Thyroid gland (tissue), 4 donors: ENCODE data around the gene CBY3. TPM values are rescaled to one million over a fixed set of nuclear protein-coding genes. Genes with fewer than 3 reads are reported as not detected.
A peak's percentile ranks its signal among the peaks of the same experiment; 100 is the strongest.

Experiments used
- DNase-seq, 2 donors: peaks; one replicate each; pipeline ENCODE4 v3.0.0-alpha.2; 2019
- H3K27ac ChIP-seq, 3 donors: fragments of 200-600 bp; sonication (generic); 1 replicate in 2 of 3; 2 replicates in 1 of 3; pipeline ENCODE4 v1.5.1; 2016 to 2019; ENCODE audit warnings: mild to moderate bottlenecking in 1 of 3, moderate library complexity in 1 of 3
- H3K27me3 ChIP-seq: fragments of 200-600 bp; sonication (generic); one replicate; pipeline ENCODE4 v1.5.1; 2019
- H3K36me3 ChIP-seq, 2 donors: fragments of 200-600 bp; sonication (generic); one replicate each; pipeline ENCODE4 v1.5.1; 2016 to 2019
- H3K4me1 ChIP-seq, 2 donors: fragments of 200-600 bp; sonication (generic); one replicate each; pipeline ENCODE4 v1.5.1; 2017 to 2019
- H3K4me3 ChIP-seq, 3 donors: fragments of 200-600 bp; sonication (generic); replicated peaks in 1 of 3; 1 replicate in 2 of 3; 2 replicates in 1 of 3; pipeline ENCODE4 v1.5.1; 2016; ENCODE audit warnings: mild to moderate bottlenecking in 1 of 3
- H3K9me3 ChIP-seq: fragments of 200-600 bp; sonication (generic); one replicate; pipeline ENCODE4 v1.5.1; 2017
- CTCF ChIP-seq, 6 experiments: fragments of 200-600 bp in 3 of 6; fragments of 450-650 bp in 3 of 6; sonication (generic) in 3 of 6; IDR thresholded peaks; one replicate each; pipeline ENCODE4 v1.5.1; 2016 to 2019; ENCODE audit warnings: antibody characterized with exemption in 6 of 6, mild to moderate bottlenecking in 2 of 6, inconsistent platforms in 1 of 6, moderate library complexity in 1 of 6
- POLR2A ChIP-seq, 2 donors: fragments of 450-650 bp; IDR thresholded peaks; one replicate each; pipeline ENCODE4 v1.6.1; 2017; ENCODE audit warnings: antibody characterized with exemption in 2 of 2, mild to moderate bottlenecking in 2 of 2, moderate library complexity in 1 of 2
- WGBS, 2 donors: methylation state at CpG; one replicate each; pipeline ENCODE4 v1.1.5; 2017; 5-methylcytosine and 5-hydroxymethylcytosine counted together
- intact Hi-C: fragments of 100-400 bp; cut with DNase I; formaldehyde crosslinking; loops from one replicate; pipeline ENCODE4 v1.15.1; 2023
- total RNA-seq, 4 donors: library from RNA; depleted of rRNA; stranded (reverse); fragments of >200 nt; gene quantifications; one replicate each; pipeline ENCODE4 v1.2.3, GENCODE V29; 2016

The CBY3 gene
- under 1 TPM in 1 of 4 donors, not detected in 3; 0.67 TPM for total RNA-seq

DNA sequence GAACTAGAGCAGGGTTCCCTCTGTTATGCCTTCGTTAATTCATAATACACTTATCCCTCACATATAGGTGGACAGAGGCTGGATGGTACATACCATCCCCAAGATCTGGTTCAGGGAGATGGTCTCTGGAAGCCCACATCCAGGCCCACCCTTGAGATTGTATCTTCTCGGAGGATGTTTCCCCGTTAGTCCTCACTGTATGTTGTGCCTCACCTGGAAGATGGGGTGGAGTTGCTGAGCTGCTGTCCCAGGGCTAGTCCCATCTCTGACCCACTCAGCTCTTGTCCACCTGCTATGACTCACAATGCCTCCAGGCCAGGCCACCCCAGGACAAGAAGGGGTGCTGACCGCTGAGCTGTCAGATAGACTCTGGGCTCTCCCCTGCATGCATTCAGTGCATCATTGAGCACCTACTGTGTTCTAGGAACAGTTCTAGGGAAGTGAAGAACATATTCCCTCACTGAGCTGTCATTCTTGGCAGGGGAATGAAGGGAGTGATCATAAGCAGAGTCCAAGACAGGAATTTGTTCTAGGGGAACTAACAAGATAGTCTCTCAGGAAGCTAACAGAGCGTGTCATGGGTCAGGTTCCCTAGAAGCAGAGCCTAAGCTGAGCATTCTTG lies at the start of gene CBY3:
CBY3 (minus strand) TSS at position 255 of the 622 bp plus-strand sequence; CDS start at position 139, 116 bp downstream.
- Histone ChIP-seq H3K4me1 (peaks cover 34 to 45% of the 10 kb centered on the region in 2 donors), H3K27me3 (no peaks in the 10 kb centered on the region), H3K9me3 (no peaks in the 10 kb centered on the region), H3K27ac (peak within 1 kb of the TSS; percentile 64 to 82 (median 68)), H3K4me3 (no peak within 1 kb of the TSS), H3K36me3 (no peaks in the 10 kb centered on the region)
- TF ChIP-seq CTCF (IDR thresholded peaks at IDR 0.05) (no peak), POLR2A (IDR thresholded peaks at IDR 0.05) (peak in 1 of 2 donors; percentile 20)
- DNase-seq, result peak; percentile 67
- WGBS, 2 donors, result 70 to 72% methylated on average over 5 of the region's 5 CpGs
- intact Hi-C loops, result no loop called here

DNA sequence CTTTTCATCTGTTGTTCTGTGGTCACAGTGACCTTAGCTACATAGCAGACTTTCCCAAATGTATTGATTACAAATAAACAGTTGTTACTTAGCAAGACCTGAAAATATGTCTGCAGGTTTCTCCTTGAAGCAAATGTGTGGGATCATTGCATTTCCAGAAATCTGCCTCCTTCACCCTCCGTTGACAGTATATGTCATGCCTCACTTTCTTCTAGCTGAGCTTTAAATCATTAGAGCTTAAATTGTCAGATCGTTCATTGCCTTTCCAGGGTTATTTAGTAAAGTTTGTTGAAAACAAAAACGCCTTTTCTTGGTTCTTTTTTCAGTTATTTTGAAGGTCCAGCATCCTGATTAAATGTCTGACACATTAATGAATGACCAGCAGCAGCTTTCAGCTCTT lies 49.5 kb upstream of the CBY3 start:
- peaks cover 36 to 46% of the 10 kb centered on the region in 2 donors for H3K36me3 ChIP-seq
- H3K27ac ChIP-seq, result no peak overlapping the region
- TF ChIP-seq CTCF (IDR thresholded peaks at IDR 0.05), result no peak
- TF ChIP-seq POLR2A (IDR thresholded peaks at IDR 0.05), result no peak
- no peak overlapping the region for H3K4me3 ChIP-seq
- intact Hi-C loops, result no loop called here
- WGBS, 2 donors, result 85 to 86% methylated on average over 3 of the region's 3 CpGs
- H3K9me3 ChIP-seq, result no peaks in the 10 kb centered on the region
- H3K4me1 ChIP-seq, result peaks cover 20 to 21% of the 10 kb centered on the region in 2 donors
- no peak for DNase-seq
- H3K27me3 ChIP-seq, result no peaks in the 10 kb centered on the region

DNA sequence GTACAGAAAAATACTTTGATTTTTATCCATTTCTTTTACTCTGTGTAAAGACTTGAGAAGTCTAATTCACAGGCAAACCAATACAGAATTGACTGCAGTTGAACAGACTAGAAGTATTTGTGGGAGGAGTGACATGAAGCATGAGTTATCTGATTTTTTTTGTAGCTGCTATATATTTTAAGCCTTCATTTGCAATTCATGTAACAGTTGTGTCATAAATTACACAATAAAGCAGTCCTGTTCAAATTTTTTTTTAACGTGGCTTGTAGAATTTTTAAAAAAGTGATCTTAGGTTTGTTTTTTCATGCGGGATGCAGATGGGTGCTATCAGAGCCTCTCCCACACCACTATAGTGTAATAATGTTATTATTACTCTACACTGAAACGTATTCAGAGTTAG lies 48.9 kb upstream of the CBY3 start:
- no peaks in the 10 kb centered on the region for H3K9me3 ChIP-seq
- intact Hi-C loops, result no loop called here
- H3K27me3 ChIP-seq, result no peaks in the 10 kb centered on the region
- H3K4me3 ChIP-seq, result no peak overlapping the region
- TF ChIP-seq CTCF (IDR thresholded peaks at IDR 0.05) (no peak), POLR2A (IDR thresholded peaks at IDR 0.05) (no peak)
- WGBS, 2 donors, result 90 to 95% methylated on average over 3 of the region's 3 CpGs
- H3K27ac ChIP-seq, result no peak overlapping the region
- peaks cover 42 to 52% of the 10 kb centered on the region in 2 donors for H3K36me3 ChIP-seq
- no peak for DNase-seq
- H3K4me1 ChIP-seq, result peaks cover 14 to 17% of the 10 kb centered on the region in 2 donors

GRCh38 chr5:179729303-179729702 lies 48.5 kb upstream of the CBY3 start:
- no peak overlapping the region for H3K4me3 ChIP-seq
- no peak for DNase-seq
- no peak overlapping the region for H3K27ac ChIP-seq
- H3K4me1 ChIP-seq, result peaks cover 9 to 12% of the 10 kb centered on the region in 2 donors
- 91 to 93% methylated on average over 4 of the region's 4 CpGs for WGBS, 2 donors
- no peaks in the 10 kb centered on the region for H3K27me3 ChIP-seq
- TF ChIP-seq CTCF (IDR thresholded peaks at IDR 0.05), result no peak
- no peak for TF ChIP-seq POLR2A (IDR thresholded peaks at IDR 0.05)
- H3K36me3 ChIP-seq, result peaks cover 47 to 57% of the 10 kb centered on the region in 2 donors
- no peaks in the 10 kb centered on the region for H3K9me3 ChIP-seq
- intact Hi-C loops, result no loop called here

DNA sequence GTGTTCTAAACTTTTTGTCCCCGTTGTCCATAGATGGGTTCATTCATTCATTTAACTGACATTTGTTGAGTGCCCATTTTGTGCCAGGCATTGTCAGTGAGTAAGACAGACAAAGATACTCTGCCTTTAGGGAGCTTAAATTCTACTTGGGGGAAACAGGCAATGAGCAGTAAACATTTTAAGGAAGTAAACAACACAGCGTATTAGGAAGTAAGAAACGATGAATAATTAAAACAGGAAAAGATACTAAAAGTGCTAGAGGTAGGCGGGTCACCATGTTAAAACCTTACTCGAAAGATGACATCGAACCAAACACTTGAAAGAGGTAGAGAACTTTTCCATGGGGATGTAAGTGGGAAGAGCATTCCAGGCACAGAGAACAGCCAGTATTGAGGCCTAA lies 46.3 kb upstream of the CBY3 start:
- TF ChIP-seq POLR2A (IDR thresholded peaks at IDR 0.05) (no peak), CTCF (IDR thresholded peaks at IDR 0.05) (no peak)
- Histone ChIP-seq H3K27me3 (no peaks in the 10 kb centered on the region), H3K4me1 (peaks cover 4 to 5% of the 10 kb centered on the region in 2 donors), H3K27ac (no peak overlapping the region), H3K9me3 (no peaks in the 10 kb centered on the region), H3K36me3 (peaks cover 69 to 79% of the 10 kb centered on the region in 2 donors), H3K4me3 (no peak overlapping the region)
- 82 to 87% methylated on average over 6 of the region's 6 CpGs for WGBS, 2 donors
- no peak for DNase-seq
- intact Hi-C loops, result no loop called here
